ENCODE measurements around the gene LRMDA.

Gene LRMDA

GRCh38 chr10:76168437-76168836 is 737.0 kb downstream of the LRMDA start:
- intact Hi-C loops (cut with DNase I; ENCODE audit: low total_unique reads) = no loop called here
- Histone ChIP-seq H3K27me3 (no peaks in the 10 kb centered on the region), H3K36me3 (no peaks in the 10 kb centered on the region), H3K4me3 (no peak overlapping the region), H3K9me3 (no peaks in the 10 kb centered on the region), H3K4me1 (no peaks in the 10 kb centered on the region), H3K27ac (no peak overlapping the region)
- no peak for DNase-seq
- TF ChIP-seq CTCF (IDR thresholded peaks at IDR 0.05) = no peak

- no peaks in the 10 kb centered on the region for H3K36me3 ChIP-seq
- no peak overlapping the region for H3K4me3 ChIP-seq
- intact Hi-C loops (cut with DNase I; ENCODE audit: low total_unique reads) = no loop called here
Measured at GRCh38 chr10:76169246-76169645, 737.8 kb downstream of the LRMDA start.

GRCh38 chr10:76172020-76172419 is 740.6 kb downstream of the LRMDA start:
- Histone ChIP-seq H3K4me3 (no peak overlapping the region), H3K4me1 (no peaks in the 10 kb centered on the region), H3K9me3 (no peaks in the 10 kb centered on the region), H3K36me3 (no peaks in the 10 kb centered on the region), H3K27me3 (no peaks in the 10 kb centered on the region), H3K27ac (no peak overlapping the region)
- TF ChIP-seq CTCF (IDR thresholded peaks at IDR 0.05) = no peak
- intact Hi-C loops (cut with DNase I; ENCODE audit: low total_unique reads) = no loop called here
- DNase-seq = no peak

More at GRCh38 chr10:76169246-76169645, 737.8 kb downstream of the LRMDA start:
- Histone ChIP-seq H3K4me1 (no peaks in the 10 kb centered on the region), H3K27me3 (no peaks in the 10 kb centered on the region), H3K27ac (no peak overlapping the region), H3K9me3 (no peaks in the 10 kb centered on the region)
- no peak for TF ChIP-seq CTCF (IDR thresholded peaks at IDR 0.05)
- DNase-seq = no peak

- Histone ChIP-seq H3K4me1 (no peaks in the 10 kb centered on the region), H3K27ac (no peak overlapping the region), H3K27me3 (no peaks in the 10 kb centered on the region), H3K9me3 (no peaks in the 10 kb centered on the region), H3K4me3 (no peak overlapping the region), H3K36me3 (no peaks in the 10 kb centered on the region)
- TF ChIP-seq CTCF (IDR thresholded peaks at IDR 0.05) = no peak
- intact Hi-C loops (cut with DNase I; ENCODE audit: low total_unique reads) = no loop called here
- no peak for DNase-seq
Measured at GRCh38 chr10:76175533-76176165, 744.2 kb downstream of the LRMDA start.

- Histone ChIP-seq H3K27ac (no peak overlapping the region), H3K36me3 (no peaks in the 10 kb centered on the region), H3K27me3 (no peaks in the 10 kb centered on the region), H3K4me3 (no peak overlapping the region), H3K9me3 (no peaks in the 10 kb centered on the region), H3K4me1 (peaks cover 0 to 4% (median 0%) of the 10 kb centered on the region in 4 donors)
- TF ChIP-seq CTCF (IDR thresholded peaks at IDR 0.05) = no peak
- intact Hi-C loops (cut with DNase I; ENCODE audit: low total_unique reads) = no loop called here
- no peak for DNase-seq
Measured at GRCh38 chr10:76176166-76176550, 744.7 kb downstream of the LRMDA start.

- Histone ChIP-seq H3K4me1 (peaks cover 0 to 10% (median 0%) of the 10 kb centered on the region in 4 donors), H3K9me3 (no peaks in the 10 kb centered on the region), H3K27ac (no peak overlapping the region), H3K4me3 (no peak overlapping the region), H3K36me3 (no peaks in the 10 kb centered on the region), H3K27me3 (no peaks in the 10 kb centered on the region)
- no peak for DNase-seq
- intact Hi-C loops (cut with DNase I; ENCODE audit: low total_unique reads) = no loop called here
- TF ChIP-seq CTCF (IDR thresholded peaks at IDR 0.05) = no peak
Measured at GRCh38 chr10:76177936-76178335, 746.5 kb downstream of the LRMDA start.

Data from tibial artery (tissue), 4 donors.